HUES6 (cell line): ENCODE results near the gene SZRD1.

Source experiments
- H3K27ac ChIP-seq: 2 replicates; pipeline ENCODE4 v1.7.0; 2013; ENCODE audit warnings: low read depth, mild to moderate bottlenecking, low read length, inconsistent platforms
- H3K27me3 ChIP-seq: 2 replicates; pipeline ENCODE4 v1.6.1; 2013; ENCODE audit warnings: low read length; ENCODE audit not compliant: control insufficient read depth, insufficient read depth
- H3K36me3 ChIP-seq: 2 replicates; pipeline ENCODE4 v1.6.1; 2013; ENCODE audit warnings: low read length; ENCODE audit not compliant: control insufficient read depth, insufficient read depth
- H3K4me1 ChIP-seq: 2 replicates; pipeline ENCODE4 v1.6.1; 2013; ENCODE audit warnings: low read length; ENCODE audit not compliant: control insufficient read depth, insufficient read depth
- H3K4me3 ChIP-seq: 2 replicates; pipeline ENCODE4 v1.5.1; 2013; ENCODE audit warnings: low read depth, low read length
- H3K9ac ChIP-seq: one replicate; pipeline ENCODE4 v1.6.1; 2013; ENCODE audit warnings: mild to moderate bottlenecking, low read length
- H3K9me3 ChIP-seq: 2 replicates; pipeline ENCODE4 v1.6.1; 2013; ENCODE audit warnings: low read depth, low read length; ENCODE audit not compliant: control insufficient read depth, insufficient read depth

Gene SZRD1

GRCh38 chr1:16441282-16441665, 74.2 kb downstream of the SZRD1 start:
- no peaks in the 10 kb centered on the region for H3K4me1 ChIP-seq
- peak overlapping the region; percentile 79 for H3K9ac ChIP-seq
- H3K27me3 ChIP-seq = no peaks in the 10 kb centered on the region
- no peaks in the 10 kb centered on the region for H3K9me3 ChIP-seq
- no peak overlapping the region for H3K27ac ChIP-seq
- H3K4me3 ChIP-seq = peak overlapping the region; percentile 83
- peaks cover 25% of the 10 kb centered on the region for H3K36me3 ChIP-seq

GRCh38 chr1:16442265-16442664, 75.2 kb downstream of the SZRD1 start:
- Histone ChIP-seq H3K4me3 (no peak overlapping the region), H3K4me1 (no peaks in the 10 kb centered on the region), H3K27me3 (no peaks in the 10 kb centered on the region), H3K27ac (no peak overlapping the region), H3K36me3 (peaks cover 31% of the 10 kb centered on the region), H3K9ac (no peak overlapping the region), H3K9me3 (no peaks in the 10 kb centered on the region)

GRCh38 chr1:16442941-16443340, 75.9 kb downstream of the SZRD1 start:
- no peaks in the 10 kb centered on the region for H3K9me3 ChIP-seq
- H3K27ac ChIP-seq = no peak overlapping the region
- H3K4me3 ChIP-seq = no peak overlapping the region
- H3K27me3 ChIP-seq = no peaks in the 10 kb centered on the region
- no peak overlapping the region for H3K9ac ChIP-seq
- peaks cover 38% of the 10 kb centered on the region for H3K36me3 ChIP-seq
- no peaks in the 10 kb centered on the region for H3K4me1 ChIP-seq

GRCh38 chr1:16443975-16444770, 77.1 kb downstream of the SZRD1 start:
- Histone ChIP-seq H3K27me3 (no peaks in the 10 kb centered on the region), H3K27ac (no peak overlapping the region), H3K9me3 (no peaks in the 10 kb centered on the region), H3K4me1 (no peaks in the 10 kb centered on the region), H3K4me3 (no peak overlapping the region), H3K36me3 (peaks cover 50% of the 10 kb centered on the region), H3K9ac (no peak overlapping the region)

- no peaks in the 10 kb centered on the region for H3K27me3 ChIP-seq
- H3K27ac ChIP-seq = no peak overlapping the region
- no peaks in the 10 kb centered on the region for H3K9me3 ChIP-seq
- H3K9ac ChIP-seq = no peak overlapping the region
- H3K4me1 ChIP-seq = no peaks in the 10 kb centered on the region
- no peak overlapping the region for H3K4me3 ChIP-seq
- peaks cover 59% of the 10 kb centered on the region for H3K36me3 ChIP-seq
Observed at GRCh38 chr1:16445052-16445451, 78.0 kb downstream of the SZRD1 start.

- Histone ChIP-seq H3K9ac (no peak overlapping the region), H3K27me3 (no peaks in the 10 kb centered on the region), H3K27ac (no peak overlapping the region), H3K9me3 (no peaks in the 10 kb centered on the region), H3K36me3 (peaks cover 69% of the 10 kb centered on the region), H3K4me3 (no peak overlapping the region), H3K4me1 (no peaks in the 10 kb centered on the region)
Observed at GRCh38 chr1:16446116-16446515, 79.1 kb downstream of the SZRD1 start.

- Histone ChIP-seq H3K27ac (no peak overlapping the region), H3K27me3 (no peaks in the 10 kb centered on the region), H3K4me1 (no peaks in the 10 kb centered on the region), H3K9ac (no peak overlapping the region), H3K36me3 (peaks cover 83% of the 10 kb centered on the region), H3K9me3 (no peaks in the 10 kb centered on the region), H3K4me3 (no peak overlapping the region)
Observed at GRCh38 chr1:16447641-16448040, 80.6 kb downstream of the SZRD1 start.
